DMS 273 (cell line): ENCODE data around the gene C19orf85.

Experiments used
- DNase-seq: peaks from one replicate; lab custom pipeline; 2025; ENCODE audit not compliant: unreplicated experiment; lab: John Stamatoyannopoulos, UW

The C19orf85 gene

DNA sequence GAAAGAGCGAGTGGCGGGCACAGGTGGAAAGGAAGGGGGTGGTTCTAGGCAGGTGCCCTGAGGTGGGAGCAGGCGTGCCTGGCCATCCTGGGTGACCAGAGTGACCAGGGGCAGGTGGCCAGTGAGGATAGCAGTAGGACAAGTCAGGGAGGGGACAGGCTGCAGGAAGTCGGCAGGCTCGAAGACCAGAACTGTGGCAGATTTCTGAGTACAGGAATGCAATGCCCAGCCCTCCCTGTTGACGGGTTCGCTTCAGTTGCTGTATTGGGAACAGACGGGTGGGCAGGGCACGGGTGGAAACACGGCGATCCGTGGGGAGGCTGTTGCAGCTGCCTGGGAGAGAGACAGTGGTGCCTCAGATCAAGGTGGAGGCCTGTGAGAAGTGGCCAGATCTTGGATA, 13.8 kb upstream of the C19orf85 start:
- no peak for DNase-seq

DNA sequence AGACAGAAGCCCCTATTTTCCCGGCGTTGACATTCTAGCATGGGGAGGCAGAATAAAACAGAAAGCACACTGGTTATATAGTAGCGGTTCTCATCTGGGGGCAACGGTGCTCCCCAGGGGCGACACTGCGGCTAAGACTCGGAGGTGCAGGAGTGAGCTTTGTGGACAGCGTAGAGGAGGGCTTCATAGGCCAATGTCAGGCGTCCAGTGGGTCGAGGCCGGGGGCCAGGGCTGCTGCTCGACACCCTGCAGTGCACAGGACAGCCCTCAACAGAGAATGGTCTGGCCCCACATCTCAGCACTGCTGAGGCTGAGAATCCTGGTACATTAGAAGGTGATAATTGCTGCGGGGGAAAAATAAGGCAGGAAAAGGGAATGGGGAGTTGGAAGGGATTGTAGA, 13.4 kb upstream of the C19orf85 start:
- no peak for DNase-seq

DNA sequence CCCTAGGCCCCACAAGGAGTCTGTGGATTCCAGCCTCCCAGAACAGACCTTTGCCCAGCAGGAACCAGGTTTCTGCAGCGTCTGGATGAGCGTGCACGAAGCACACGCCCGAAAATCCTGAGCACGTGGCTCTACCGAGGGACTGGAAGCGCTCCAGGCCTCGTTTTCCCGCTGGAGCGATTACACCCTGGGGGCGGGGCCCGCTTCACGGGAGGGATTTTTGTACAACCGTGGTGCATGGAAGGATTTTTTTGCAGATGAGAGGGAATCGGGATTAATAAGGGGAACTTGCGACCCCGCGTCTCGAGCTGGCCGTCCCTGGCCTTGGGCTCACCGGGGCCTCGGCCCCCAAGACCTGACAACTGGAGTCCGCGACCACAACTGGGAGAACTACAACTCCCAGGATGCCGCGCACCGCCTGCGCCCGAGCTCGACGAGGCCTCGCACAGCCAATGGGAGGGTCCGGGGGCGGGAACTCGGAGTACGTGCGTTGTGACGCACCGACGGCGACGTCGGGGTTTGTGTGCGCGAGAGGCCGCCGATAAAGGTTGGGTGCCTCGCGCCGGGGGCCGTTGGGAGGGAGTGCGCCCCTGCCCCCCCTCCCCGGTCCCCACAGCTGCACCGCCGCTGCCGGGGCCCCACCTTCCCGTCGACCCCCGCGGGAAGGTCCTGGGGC, 11.7 kb upstream of the C19orf85 start, which contains the start of gene ZNF628:
TSS of gene ZNF628 (plus strand) at position 518 of the 676 bp plus-strand sequence. CDS start 3,294 bp downstream, outside the sequence.
- DNase-seq = peak; percentile 99

DNA sequence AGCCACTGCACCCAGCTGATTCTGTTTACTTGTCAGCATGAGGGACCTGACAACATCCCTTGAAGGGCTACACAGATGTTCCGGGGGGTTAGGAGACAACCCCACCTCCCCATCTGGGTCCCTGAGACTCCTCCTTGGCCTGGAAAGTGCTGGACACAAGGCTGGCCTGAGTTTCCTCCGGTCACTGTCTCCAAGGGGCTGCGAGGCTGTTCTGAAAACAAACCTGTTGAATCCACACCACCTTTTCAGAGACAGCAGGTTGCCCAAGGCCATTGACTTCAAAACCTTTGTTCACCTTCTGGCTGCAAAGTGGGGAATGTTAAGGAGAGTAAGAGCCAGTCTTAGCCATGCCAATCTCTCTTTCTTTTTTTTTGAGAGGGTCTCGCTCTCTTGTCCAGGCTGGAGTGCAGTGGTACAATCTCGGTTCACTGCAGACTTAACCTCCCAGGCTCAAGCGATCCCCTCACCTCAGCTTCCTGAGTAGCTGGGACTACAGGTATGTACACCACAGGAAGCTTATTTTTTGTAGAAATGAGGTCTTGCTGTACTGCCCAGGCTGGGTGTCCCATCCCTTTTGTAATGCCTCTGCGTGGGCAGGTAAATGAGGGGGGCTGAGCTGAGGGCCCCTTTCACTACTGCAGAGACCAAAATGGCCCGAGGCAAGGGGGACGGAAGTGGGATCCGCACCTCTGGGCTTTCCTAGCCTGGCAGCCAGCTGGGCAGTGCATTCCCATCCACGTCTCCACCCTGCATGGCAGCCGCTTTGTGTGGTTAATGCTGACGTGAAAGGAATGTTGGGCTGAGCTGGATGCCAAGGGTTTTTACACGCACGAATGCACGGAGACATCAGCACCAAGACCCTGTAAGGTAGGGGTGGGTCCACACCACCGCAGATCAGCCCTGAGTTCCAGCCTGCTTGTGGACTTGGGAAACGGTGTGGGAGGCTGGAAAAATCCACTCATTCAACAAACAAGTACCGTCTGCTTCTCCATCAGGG, 10.0 kb upstream of the C19orf85 start:
- DNase-seq = no peak

DNA sequence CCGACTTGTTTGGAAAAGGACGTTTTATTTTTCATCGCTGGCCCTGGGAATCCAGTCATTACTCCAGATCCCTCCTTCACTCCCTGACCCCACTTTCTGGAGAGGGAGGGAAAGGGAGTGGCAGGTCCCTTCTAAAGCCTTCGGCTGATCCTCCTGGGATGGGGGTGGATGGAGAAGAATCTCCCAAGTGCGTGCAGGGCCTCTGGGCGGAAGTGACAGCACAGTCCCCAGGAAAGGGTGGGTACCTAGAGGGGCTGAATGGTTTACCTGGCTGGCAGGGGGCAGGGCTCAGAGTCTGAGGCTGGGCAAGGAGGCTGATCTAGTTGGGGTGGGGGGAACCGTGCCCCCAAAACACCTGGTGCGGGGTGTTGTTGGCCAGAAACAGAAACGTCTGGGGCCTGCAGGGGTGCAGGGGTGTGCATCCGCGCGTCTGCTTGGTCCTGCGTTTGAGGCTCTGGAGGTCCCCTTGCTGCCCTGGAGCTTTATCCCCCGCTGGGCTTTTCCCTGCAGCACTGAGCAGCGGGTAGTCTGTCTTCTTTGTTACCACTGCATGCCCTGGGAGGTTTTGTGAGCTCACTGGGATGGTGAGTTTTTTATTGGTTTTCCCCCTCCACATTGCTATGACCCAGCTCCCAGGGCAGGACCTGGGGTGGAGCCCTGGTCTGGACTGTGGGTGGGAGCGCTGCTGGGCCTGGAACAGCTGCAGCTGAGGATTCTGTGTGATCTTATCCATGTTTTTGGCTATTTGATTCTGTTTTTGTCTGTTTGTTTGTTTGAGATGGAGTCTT, 8.9 kb upstream of the C19orf85 start:
- no peak for DNase-seq

DNA sequence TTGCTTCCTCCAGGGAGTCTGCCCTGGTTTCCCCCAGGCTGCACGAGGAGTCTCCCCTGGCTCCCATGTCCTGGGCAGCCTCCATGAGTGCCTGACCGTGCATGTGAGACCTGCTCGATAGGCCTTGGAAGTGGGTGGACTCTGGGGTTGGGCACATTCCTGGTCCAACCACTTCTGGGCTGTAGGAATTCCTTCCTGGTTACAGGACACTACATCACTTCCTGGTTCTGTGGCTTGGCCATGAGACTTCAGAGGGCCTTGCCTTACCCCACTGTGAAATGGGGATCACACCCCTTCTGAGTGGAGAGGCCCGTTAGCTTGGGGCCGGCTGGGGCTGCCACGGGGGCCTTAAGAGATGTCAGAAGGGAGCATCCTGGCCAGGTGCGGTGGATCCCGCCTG, 7.9 kb upstream of the C19orf85 start:
- no peak for DNase-seq

DNA sequence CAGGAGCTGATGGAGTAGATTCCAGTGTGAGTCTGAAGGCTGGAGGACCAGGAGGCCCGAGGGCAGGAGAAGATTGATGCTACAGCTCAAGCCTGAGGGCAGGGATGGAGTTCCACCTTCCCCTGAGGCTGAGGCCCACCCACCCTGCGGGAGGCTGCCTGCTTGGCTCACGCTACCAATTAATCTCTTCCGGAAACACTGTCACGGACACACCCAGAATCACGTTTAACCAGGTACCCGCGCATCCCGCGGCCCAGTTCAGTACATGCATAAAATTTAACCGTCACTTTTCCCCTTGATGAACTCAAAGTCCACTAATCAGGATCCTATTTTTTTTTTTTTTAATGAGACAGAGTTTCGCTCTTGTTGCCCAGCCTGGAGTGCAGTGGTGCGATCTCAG, 6.7 kb upstream of the C19orf85 start:
- DNase-seq = no peak

DNA sequence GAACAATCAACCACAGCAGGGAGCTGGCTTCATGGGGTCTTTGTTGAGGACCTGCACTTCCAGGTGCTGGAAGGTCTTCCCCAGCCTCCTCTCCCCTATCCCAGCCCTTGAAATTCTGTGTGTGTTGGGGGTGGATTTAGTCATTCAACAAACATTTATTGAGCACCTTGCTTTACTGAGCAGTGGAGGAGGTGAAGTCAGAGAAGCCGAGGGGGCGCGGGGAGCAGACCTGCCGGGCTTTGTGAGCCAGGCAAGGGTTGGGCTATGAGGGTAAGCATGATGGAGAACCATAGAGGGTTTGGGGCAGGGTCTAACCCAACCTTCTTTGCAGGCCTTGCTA, 3.5 kb upstream of the C19orf85 start:
- DNase-seq = no peak

DNA sequence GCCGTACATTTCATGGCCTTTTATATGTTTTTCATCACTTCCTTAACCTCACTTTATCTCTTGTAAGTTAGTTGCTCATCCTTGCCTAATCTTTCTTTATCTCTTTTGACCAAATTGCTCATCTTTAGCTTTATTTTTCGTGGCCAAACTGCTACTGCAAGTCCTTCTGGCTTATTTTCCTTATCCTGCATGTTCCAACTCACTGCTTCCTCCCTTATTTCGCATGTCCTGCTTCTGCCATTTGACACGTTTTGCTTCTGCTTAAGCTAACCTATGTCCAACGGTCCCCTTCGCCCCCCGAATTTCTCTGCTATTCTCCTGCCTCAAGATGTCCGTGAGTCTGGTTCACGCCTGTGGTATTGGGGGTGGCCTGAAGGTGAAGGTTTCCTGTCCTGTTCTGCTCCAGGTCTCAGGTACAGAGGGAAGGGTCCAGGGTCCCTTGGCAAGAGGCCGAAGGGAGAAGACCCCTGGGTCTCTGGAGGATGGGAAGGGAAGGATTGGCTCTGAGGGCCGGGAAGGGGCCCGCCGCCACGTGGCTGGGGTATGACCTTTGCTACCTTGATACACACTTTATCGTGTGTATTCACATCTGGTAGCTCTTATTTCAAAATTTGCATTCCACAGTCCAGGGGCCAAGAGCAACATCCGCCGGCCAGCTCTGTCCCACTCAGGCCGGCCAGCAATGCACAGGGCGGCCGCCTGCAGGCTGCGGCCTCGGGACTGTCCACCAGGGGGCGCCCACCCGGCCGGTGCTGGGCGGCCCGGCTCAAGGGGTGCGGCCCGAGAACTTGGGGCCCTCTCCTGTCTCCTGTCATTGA, 2.9 kb upstream of the C19orf85 start:
- peak; percentile 64 for DNase-seq

DNA sequence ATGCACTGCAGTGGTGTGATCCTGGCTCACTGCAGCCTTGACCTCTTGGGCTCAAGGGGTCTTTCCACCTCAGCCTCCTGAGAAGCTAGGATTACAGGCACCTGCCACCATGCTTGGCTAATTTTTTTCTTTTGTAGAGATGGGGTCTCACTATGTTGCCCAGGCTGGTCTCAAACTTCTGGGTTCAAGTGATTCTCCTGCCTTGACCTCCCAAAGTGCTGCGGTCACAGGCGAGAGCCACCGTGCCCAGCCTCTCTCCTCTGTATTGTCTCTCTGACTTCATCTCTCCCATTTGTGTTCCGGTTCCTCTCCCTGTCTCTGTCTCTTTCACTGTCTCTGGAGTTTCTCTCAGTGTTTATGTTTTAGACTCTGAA, 1.7 kb upstream of the C19orf85 start:
- no peak for DNase-seq

DNA sequence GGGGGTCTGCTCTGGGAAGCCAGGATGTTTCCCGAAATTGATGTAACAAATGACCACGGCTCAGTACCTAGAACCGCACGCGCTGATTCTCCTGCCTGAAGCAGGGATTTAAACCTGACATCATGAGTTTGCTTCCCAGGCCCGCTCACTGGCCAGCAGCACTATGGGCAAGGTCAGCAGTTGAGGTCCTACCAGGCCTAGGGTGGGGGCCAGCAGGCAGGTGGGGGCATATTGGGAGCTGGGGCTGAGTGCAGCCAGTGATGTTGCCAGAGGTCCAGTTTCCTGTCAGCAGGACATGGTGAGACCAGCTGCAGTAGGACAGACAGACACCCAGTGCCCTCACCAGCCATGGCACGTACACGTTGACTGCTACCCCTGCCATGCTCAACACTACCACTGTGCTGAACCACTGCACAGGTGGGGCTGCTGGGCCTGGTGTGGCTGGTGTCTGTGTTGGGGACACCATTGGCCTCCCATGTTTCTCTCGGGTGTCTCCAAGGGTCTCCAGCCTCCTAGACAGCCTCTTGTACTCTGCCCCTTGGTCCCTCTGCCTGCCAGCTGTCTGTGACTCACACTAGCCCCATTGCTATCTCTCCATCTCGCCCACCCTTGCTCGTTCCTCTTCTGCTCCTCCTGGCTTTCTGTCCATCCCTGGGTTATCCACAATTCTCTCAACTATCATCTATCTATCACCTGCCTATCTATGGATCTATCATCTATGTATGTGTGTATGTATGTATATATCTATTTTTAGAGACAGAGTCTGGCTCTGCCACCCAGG, 1.1 kb upstream of the C19orf85 start:
- no peak for DNase-seq

DNA sequence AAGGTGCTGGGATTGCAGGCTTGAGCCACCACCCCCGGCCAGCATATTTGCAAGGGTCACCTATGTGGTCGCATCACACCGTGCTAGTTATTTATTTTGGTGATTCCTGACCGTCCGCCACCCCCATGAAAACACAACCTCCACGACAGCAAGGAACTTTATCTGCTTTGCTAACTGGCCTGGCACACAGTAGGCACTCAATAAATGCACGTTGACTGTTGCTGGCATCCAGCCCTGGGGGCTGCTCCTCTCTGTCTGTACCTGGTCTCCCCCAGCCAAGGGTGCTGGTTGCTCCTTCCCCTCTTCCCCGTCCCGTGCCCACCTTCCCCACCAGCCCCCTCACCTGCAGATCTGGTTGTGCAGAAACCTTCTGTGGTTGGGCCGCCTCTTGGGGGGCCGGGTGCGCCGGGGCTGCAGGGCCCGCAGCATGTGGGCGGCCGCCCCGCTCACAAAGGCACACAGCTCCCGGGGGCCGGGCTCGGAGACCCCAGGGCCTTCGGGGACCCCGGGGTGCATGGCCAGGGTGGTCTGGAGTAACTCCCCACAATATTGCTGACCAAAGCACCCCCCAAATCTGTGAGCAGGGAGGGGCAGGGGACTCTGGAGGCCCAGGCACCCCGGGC, 401 bp downstream of the C19orf85 start:
- no peak for DNase-seq

DNA sequence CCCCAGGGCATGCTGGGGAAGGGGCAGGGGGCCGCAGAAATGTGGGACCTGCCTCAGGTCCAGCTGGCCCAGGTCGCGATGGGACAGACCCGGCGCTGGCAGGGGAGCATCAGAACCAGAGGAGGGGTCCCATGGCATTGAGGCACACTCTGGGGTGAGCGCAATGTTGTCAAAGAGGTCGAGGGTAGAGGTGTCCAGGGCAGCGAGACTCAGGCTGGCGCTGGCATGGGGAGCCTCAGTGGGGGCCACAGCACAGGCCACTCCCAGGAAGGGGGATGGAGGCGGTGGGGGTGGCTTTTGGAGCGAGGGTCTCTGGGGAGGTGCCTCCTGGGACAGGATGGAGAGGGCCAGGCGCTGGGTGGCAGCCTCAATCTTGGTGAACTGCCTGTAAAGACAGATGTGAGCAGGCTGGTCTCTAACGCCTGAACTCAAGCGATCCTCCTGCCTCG, 944 bp downstream of the C19orf85 start:
- DNase-seq = no peak

DNA sequence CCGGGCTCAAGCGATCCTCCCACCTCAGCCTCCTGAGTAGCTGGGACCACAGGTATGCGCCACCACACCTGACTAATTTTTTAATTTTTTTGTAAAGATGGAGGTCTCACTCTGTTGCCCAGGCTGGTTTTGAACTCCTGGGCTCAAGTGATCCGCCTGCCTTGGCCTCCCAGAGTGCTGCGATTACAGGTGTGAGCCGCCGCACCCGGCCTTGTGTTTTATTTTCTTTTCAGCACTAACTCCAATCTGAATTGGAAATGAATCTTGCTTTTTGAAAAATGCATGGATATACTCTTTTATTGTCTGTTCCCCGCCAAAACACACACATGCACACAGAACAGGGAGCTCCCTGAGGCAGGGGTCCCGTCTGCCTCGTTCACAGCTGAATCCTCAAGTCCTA, 1.8 kb downstream of the C19orf85 start:
- no peak for DNase-seq

DNA sequence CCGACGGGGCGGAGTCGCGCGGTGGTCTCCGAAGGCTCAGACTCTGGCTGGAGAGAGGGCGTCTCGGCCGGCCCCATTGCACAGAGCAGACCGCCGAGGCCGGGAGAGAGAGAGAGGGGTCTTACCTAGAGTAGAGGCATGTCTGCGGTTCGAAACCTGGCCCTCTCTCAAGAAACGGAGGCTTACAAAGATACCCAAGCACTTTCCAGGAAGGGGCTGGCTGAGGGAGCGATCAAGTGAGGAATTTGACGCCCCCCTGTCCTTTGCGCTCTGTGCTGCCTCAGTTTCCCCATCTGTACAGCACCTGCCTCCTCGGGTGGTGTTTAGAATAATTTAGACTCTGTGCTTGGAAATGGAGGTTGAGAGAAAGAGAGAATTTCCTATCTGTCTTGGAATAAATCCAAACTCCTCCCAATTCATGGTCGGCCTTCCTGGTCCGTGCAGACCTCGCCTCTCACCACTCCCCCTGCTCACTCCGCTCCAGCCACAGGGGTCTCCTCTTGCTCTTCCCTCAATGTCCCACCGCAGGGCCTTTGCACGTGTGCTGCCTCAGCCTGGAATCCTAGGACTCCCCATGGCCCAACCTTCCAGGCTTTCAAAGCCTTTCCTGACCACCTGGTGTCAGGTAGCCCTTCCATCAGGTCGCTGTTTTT, 2.5 kb downstream of the C19orf85 start:
- DNase-seq = peak; percentile 44

DNA sequence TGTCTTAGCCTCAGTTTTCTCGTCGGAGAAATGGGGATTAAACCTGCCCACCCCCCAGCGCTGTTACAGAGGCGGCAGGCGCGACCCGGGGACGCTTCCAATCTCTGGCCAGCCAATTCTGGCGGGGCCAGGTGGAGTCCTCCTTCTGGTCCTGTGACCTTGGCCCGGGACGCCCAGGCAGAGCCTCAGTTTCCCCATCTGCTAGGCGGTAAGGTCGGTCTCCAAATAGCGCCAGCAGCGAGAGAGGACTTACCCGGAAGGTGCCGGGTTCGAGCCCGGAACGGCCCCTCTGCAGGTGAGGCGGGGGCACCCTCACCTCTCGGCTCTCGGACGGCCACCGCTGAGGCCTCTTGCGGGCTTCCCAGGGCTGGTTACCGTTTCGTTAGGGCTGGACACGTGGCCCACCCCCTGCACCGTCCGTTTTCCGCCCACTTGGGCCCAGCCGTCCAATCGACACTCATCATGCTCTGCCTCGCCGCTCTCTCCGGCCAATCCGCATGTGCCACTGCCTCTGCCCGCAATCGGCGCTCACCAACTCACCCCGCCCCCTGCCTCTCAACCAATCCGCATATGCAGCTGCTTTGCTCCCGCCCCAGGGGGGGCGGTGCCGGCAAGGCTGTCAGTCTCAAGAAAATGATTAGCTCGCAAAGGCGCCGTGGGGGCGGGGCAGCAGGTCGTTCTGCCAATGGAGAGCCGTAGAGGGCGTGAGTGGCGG, 3.1 kb downstream of the C19orf85 start, which contains the start of gene ISOC2:
TSS of gene ISOC2 (minus strand) at position 384 of the 715 bp plus-strand sequence. CDS start 5,156 bp downstream, outside the sequence.
- DNase-seq = peak; percentile 100

DNA sequence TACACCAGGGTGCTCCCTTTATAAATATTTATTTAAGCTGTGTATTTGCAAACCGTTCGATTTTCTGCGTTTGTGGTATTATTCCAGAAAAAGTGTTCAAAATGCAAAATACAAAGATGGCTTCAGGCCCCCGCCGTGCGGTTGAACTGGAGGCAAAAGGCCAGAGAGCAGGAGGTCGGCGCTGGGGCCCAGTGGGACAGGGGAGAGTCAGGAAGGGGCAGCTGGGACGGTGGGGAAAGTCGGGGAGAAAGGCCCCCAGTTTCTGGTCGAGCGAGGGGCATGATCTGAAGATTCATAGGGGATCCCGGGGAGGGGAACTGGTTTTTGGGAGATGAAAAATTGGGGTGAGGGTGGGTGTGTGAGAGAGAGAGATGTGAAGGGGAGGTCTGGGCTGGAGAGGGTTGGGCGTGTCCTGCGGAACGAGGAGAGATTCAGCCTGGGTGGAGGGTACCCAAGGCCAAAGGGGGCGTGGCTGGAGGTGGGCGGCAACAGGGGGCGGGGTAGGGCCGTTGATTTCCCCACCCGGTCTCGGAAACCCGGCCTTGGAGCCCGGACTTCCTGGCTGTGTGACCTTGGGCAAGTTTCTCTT, 3.8 kb downstream of the C19orf85 start:
- peak; percentile 86 for DNase-seq
